Inferior parietal cortex (tissue), 1 donor: ENCODE results near the gene KCNF1.

ENCODE experiments used
- DNase-seq: peaks from one replicate; pipeline ENCODE4 v3.0.0-alpha.2; 2016; ENCODE audit errors: extremely low spot score

KCNF1 gene

DNA sequence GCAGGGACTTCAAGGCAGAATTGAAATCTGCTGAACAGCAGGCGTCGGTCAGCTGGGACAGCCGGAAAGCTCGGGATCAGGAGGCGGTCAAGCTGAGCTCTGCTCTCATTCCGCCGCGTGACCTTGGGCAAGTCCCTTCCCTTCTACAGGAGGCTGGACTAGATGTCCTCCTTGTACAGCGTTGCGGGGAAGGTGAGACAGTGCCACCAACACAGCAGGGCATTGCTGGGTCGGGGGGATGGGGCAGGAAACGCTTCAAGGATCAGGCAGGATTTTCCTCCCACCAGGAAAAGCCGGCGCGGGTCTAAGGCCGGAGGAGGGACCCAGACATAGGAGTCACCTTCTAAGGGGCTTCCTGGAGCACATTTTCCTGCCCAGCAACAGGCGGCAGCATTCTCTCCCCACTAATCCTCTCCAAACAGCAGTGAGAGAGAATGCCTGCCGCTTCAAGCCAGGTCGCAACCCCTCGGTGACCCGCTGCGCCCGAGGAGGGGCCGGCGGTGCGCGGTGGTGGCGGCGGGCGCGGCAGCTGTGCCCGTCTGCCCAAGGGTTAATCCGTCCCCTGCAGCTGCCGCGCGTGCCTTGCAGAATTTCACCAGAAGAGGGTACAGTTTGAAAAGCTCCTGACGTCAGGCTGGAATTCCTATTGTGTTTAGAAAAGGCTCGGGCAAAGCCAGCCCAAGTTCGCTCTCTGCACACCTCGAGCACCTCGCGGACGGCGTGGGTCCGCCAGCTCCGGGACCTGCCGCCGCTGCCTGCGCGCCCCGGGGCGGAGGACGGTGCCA is at the start of gene KCNF1:
Gene KCNF1 (plus strand): TSS at position 644 of the 785 bp plus-strand sequence. CDS start 493 bp downstream, outside the sequence.
- DNase-seq: no peak

DNA sequence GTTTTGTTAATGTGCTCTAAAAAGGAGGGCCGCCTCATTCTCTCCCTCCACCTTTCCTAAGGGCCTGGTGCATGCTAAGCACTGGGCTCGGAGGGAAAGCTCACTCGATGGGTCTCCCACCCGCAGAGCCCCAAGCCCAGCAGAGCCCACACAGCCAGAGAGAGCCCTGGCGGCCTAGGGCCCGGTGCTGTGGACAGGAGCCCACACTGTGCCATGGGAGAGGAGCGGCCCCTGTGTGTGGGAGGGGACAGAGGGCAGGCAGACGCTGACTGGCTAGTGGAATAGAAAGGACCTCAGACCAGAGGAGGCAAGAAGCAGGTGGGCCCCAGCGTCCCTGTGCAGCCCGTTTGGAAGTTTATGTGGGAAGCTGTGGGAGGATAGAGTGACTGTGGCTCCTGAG is 49.4 kb upstream of the KCNF1 start:
- DNase-seq: no peak

- no peak for DNase-seq
These were observed 48.7 kb upstream of the KCNF1 start for GRCh38 chr2:10863047-10863446.

- no peak for DNase-seq
These were observed 47.9 kb upstream of the KCNF1 start for GRCh38 chr2:10863837-10864236.

- DNase-seq: no peak
These were observed 47.5 kb upstream of the KCNF1 start for GRCh38 chr2:10864251-10864650.

GRCh38 chr2:10864861-10865636 is 46.7 kb upstream of the KCNF1 start:
- DNase-seq: no peak

- DNase-seq: no peak
These were observed 45.9 kb upstream of the KCNF1 start for GRCh38 chr2:10865841-10866240.

DNA sequence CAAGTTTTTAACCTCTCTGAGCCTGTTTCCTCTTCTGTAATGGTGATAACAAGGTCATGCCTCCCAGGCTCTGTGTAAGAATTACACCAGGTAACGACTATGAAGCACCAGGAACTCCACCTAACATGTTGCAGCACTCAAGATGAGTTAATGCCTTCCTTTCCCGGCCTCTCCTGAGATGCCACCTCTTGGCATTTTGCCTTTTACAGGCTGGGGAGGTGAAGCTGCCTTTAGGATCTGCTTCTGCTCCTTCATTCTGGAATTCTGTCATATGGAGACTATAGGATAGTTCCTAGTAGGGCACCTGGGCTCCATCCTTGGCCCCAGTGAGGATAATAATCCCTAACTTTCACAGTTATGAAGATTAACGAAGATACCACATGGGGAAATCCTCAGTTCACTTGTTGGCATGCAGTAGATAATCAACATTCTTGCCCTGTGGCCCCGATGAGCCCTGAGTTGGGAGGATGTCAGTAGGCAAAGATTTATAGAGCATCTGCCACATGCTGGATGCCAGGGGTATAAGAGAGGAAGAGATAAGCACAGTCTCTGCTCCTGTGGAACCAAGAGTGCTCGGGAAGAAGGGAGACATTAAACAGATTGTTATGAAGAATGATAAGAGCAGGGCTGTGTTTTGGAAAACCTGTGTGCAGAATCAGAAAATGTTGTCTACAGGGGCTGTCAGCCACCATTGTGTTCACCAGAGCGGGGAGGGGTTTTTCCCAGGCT is 43.9 kb upstream of the KCNF1 start:
- DNase-seq: no peak

- DNase-seq: no peak
These were observed 43.0 kb upstream of the KCNF1 start for GRCh38 chr2:10868465-10869314.

DNA sequence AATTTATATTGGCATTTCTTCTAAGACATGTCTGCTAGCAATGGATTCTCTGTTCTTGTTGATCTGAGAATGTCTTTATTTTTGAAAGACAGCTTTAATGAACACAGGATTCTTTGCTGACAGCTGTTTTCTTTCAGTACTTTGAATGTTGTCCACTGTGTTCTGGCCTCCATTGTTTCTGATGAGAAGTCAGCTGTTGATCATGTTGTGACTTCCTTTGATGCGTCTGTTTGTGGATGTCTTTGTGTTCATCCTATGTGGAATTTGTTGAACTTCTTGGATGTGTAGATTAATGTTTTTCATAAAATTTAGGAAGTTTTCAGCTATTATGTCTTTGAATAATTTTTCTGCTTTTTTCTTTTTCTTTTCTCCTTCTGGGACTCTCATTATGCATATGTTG is 39.8 kb upstream of the KCNF1 start:
- no peak for DNase-seq

GRCh38 chr2:10873171-10873570 is 38.6 kb upstream of the KCNF1 start:
- DNase-seq: no peak

GRCh38 chr2:10873790-10874437 is 37.8 kb upstream of the KCNF1 start:
- no peak for DNase-seq

- DNase-seq: no peak
These were observed 36.6 kb upstream of the KCNF1 start for GRCh38 chr2:10875126-10875525.

GRCh38 chr2:10876394-10876793 is 35.3 kb upstream of the KCNF1 start:
- no peak for DNase-seq

DNA sequence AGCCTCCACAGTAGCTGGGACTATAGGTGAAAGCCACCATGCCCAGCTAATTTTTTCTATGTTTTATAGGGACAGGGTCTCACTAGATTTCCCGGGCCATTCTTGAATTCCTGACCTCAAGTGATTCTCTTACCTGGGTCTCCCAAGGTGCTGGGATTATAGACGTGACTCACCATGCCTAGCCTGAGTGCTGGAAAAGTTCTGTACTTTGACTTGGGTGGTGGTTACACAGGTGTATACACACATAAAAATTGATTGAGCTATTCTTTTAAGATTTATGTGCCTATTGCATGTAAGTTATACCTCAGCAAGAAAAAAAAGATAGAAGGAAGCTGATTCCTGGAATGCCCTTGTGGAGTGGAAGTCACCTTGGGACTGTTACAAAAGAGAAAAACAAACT is 34.8 kb upstream of the KCNF1 start:
- no peak for DNase-seq

- DNase-seq: no peak
These were observed 34.1 kb upstream of the KCNF1 start for GRCh38 chr2:10877651-10878111.

DNA sequence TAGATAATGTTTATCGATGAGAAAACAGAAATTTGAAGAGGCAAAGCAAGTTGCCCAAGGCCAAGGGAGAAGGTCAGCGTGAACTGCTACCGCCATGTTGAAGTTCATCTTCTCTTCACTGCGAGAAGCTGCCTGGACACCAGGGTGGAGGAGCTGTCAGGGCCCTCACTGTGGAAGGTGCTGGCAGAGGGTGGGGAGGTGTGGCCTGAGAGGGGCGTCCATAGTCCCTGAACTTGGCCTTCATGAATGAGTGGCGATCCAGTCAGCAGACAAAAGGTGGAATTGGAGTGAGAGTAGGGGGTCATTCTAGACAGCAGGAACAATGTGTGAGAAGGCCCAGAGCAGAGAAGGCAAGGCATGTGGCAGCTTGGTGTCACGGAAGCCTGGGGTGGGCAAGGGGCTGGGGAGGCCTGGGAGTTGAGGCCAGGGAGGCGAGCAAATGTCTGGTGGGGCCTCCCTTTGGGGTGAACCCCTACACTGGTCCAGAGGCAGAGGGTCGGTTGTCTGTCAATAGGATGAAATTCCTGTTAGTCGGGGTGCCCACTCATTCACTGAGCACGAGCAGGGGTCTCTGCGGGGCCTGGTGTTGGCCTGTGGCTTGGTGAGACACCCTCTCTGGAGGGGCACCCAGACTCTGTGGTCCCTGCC is 33.3 kb upstream of the KCNF1 start:
- no peak for DNase-seq

DNA sequence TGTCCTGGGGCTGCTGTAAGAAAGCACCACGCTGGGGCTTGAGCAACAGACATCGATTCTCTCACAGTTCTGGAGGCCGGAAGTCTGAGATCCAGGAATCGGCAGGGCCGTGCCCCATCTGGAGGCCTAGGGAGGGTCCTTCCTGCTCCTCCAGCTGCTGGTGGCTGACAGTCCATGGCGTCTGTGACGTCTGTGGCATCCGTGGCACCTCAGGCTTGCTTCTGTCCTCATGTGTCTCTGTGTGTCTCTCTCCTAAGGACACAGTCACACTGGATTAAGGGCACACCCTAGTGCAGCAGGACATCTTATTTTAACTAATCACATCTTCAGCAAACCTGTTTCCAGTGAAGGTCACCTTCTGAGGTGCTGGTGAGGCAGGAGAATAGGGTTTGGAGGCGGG is 32.6 kb upstream of the KCNF1 start:
- DNase-seq: no peak

DNA sequence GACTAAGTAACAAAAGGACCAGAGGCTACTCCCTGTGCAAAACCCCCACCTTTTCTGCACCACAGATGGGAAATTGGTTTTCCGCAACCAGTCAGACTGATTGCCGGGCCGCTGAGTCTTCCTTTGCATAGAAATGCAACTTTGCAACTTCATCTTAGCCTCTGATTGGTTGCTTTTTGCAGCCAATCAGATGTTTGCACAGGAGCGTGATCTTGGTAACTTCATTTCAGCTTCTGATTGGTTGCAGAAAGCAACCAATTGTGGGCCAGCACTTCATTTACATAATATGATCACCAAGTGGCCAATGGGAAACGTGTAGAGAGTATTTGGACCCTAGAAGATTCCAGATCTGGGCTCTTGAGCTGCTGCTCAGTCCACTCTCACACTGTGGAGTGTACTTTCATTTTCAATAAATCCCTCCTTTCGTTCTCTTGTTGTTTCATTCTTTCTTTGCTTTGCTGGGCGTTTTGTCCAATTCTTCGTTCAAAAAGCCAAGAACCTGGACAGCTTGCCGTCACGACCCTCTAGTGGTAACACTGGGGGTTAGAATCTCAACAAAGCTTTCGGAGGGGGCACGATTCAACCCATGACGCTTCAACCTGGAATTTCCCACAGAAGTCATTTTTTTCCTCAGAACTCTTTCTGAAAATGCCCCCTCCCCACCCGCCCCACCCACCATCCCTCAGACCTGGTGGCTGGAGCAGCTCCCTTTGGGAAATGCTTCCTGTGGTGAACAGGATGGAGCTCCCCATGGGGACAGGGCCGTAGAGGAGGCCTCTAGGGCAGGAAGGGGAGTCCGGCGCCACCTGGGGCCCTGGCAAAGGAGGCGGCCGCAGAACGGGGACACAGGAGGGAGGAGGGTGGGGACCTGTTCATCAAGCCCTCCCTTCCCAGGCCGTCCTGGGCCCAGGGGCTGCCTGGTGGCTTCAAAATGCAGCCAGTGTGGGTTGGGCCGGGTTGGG is 31.8 kb upstream of the KCNF1 start:
- DNase-seq: no peak
